ENCODE measurements around the gene ZNF35. TPM values are rescaled to one million over a fixed set of nuclear protein-coding genes. Genes with fewer than 3 reads are reported as not detected.

ZNF35 gene
- total RNA-seq (2021; fragmentation: NEBNext Ultra II Directional; extraction: Animal tissue kit (Norgen Biotek cat#: 25700)): 19.0 and 20.0 TPM in 2 replicates
- polyA plus RNA-seq (2011; rRNA removed): 2.0 and 2.9 TPM in 2 replicates
- polyA plus RNA-seq (2011; cell fraction: cytosol; rRNA removed): 3.9 TPM
- polyA plus RNA-seq (2011; cell fraction: nucleus; rRNA removed): 3.5 TPM
- polyA plus RNA-seq (2012, experiment 1 of 2): 7.0 to 9.7 TPM (median 7.6 TPM) in 4 replicates
- polyA plus RNA-seq (2012, experiment 2 of 2): 1.3 TPM
- polyA plus RNA-seq (2013, experiment 1 of 2): 10.5 TPM
- 10.4 TPM for polyA plus RNA-seq (2013, experiment 2 of 2)
- polyA minus RNA-seq (2011; rRNA and poly(A)+ RNA removed): 17.1 and 19.5 TPM in 2 replicates
- 9.8 TPM for polyA minus RNA-seq (2011; cell fraction: cytosol; rRNA and poly(A)+ RNA removed)
- polyA minus RNA-seq (2011; cell fraction: nucleus; rRNA and poly(A)+ RNA removed): 30.0 TPM
- long read RNA-seq, experiment 1, partial matches to known transcripts: 2 of 11 reads
- long read RNA-seq, experiment 1, other reads (novel, unspliced or antisense): 7 of 11 reads
- long read RNA-seq, experiment 2, partial matches to known transcripts: 0 of 10 reads
- long read RNA-seq, experiment 2, other reads (novel, unspliced or antisense): 4 of 10 reads

DNA sequence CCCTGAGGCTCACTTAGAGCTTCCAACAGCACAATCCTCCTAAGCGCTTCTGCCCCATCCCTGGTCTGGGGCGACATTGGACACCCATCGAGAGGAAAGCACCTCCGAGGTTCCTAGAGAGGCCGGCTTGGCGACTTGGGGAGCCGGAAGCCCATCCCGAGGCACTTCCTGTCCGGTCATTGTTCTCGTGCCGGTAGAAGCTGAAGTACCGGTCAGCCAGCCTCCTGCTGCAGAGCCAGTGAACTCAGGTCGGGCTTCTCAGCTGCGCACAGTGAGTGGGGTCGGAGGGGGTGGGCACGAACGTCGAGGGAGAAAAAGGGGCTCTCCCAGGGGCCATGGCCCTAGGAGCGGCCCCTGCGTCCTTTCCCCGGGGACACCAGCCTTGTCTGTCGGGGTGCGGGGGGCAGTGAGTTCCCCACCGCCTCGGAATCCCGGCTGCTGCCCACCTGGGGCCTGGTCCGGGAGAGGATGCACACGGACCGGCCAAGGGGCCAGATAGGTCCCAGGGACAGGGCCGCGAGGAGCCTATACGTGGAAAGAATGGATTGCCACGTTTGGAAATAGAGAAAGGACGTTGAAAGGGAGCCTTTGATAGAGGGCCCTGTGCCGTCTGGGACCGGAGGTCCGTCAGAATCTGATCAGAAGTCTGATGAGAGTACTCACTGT lies at the start of gene ZNF35:
Gene ZNF35 (plus strand): TSS at position 169 of the 666 bp plus-strand sequence. CDS start 2,336 bp downstream, outside the sequence.
- ChIA-PET POLR2A (ENCODE audit: partially characterized antibody) (interaction anchor here (0.8 to 1.8 kb wide), 12 partner anchors 9 to 113 kb away, joined by 3 to 20 read pairs (median 4); partner anchors contain the start of genes KIAA1143, KIF15, ZNF197 and ZNF501), CTCF (ENCODE audit: partially characterized antibody) (interaction anchor here (0.8 kb wide), 1 partner anchor 116 kb away, joined by 4 read pairs; no protein-coding TSS in a partner anchor)
- Histone ChIP-seq H3K36me3 (ENCODE audit: control insufficient read depth in 2 of 4, insufficient read depth in 4 of 4, low read length in 3 of 4) (peaks cover 2 to 34% (median 26%) of the 10 kb centered on the region in 4 experiments), H4K5ac (ENCODE audit: insufficient read length, low read depth, low read length) (no peak within 1 kb of the TSS), H3K4ac (replicated peaks; ENCODE audit: insufficient read length, low read depth, low read length) (no peak within 1 kb of the TSS), H3K79me1 (ENCODE audit: low read depth, low read length) (no peaks in the 10 kb centered on the region; the same call in 1 of the 2 replicates), H3K79me2 (ENCODE audit: control insufficient read depth in 1 of 2, insufficient read depth in 2 of 2, low read length in 2 of 2) (peaks cover 0 to 16% of the 10 kb centered on the region in 2 experiments; a peak in 2 of 4 replicates), H3K27me3 (replicated peaks in 1 of 4; ENCODE audit: control insufficient read depth in 3 of 4, extremely low read depth in 1 of 4, insufficient read depth in 3 of 4, low read length in 3 of 4) (no peaks in the 10 kb centered on the region), H3K4me2 (ENCODE audit: insufficient read depth in 1 of 2, low read depth in 2 of 2, low read length in 2 of 2) (peak within 1 kb of the TSS; percentile 43 to 83), H2BK12ac (ENCODE audit: low read depth, low read length) (no peak within 1 kb of the TSS), H2AFZ (ENCODE audit: low read length) (0 out of 2 replicates have a peak within 1 kb of the TSS, but pooled peaks have one; percentile 36), H4K20me1 (replicated peaks in 1 of 2; ENCODE audit: control insufficient read depth in 1 of 2, insufficient read depth in 2 of 2, low read length in 2 of 2) (no peaks in the 10 kb centered on the region), H2BK120ac (replicated peaks; ENCODE audit: low read depth, low read length) (no peak within 1 kb of the TSS), H2BK15ac (ENCODE audit: low read length) (no peak within 1 kb of the TSS), H2BK5ac (ENCODE audit: low read depth, low read length) (no peak within 1 kb of the TSS), H4K8ac (ENCODE audit: extremely low read depth, insufficient read depth, low read length) (peak within 1 kb of the TSS; percentile 91; the same call in 1 of the 2 replicates), H2AK5ac (ENCODE audit: low read depth, low read length) (no peak within 1 kb of the TSS), H2BK20ac (ENCODE audit: low read length) (no peak within 1 kb of the TSS), H3K18ac (ENCODE audit: extremely low read depth, low read length) (no peak within 1 kb of the TSS), H3K23me2 (ENCODE audit: low read depth, low read length) (no peaks in the 10 kb centered on the region), H3K4me1 (replicated peaks in 1 of 4; ENCODE audit: control insufficient read depth in 3 of 4, insufficient read depth in 4 of 4, low read length in 3 of 4) (no peaks in the 10 kb centered on the region), H3K56ac (replicated peaks; ENCODE audit: insufficient read length, low read depth, low read length) (peak within 1 kb of the TSS; percentile 62), H3K14ac (ENCODE audit: insufficient read length) (no peak within 1 kb of the TSS), H3K27ac (ENCODE audit: low read depth, low read length) (peak within 1 kb of the TSS; percentile 61; the same call in 1 of the 2 replicates), H3K4me3 (ENCODE audit: extremely low read depth in 1 of 4, insufficient read depth in 2 of 4, low read depth in 3 of 4, low read length in 4 of 4) (peak within 1 kb of the TSS; percentile 87 to 97 (median 90)), H4K91ac (replicated peaks; ENCODE audit: insufficient read length, low read length) (no peak within 1 kb of the TSS), H3K9me3 (ENCODE audit: insufficient read depth in 2 of 2, low read depth in 1 of 2, low read length in 1 of 2) (peaks cover 7% of the 10 kb centered on the region in 2 experiments), H3K9ac (replicated peaks in 1 of 4; ENCODE audit: extremely low read depth in 1 of 4, low read depth in 3 of 4, low read length in 3 of 4) (peak within 1 kb of the TSS; percentile 66 to 81 (median 68)), H3K23ac (ENCODE audit: insufficient read length) (no peak within 1 kb of the TSS)
- FAIRE-seq (peak; percentile 81), DNase-seq (ENCODE audit: low read depth in 1 of 2, low spot score in 2 of 2) (peak; percentile 77 to 86)
- 4% methylated on average over 35 of the region's 37 CpGs; no CpG with 5 or more reads in 1 of the 2 experiments for WGBS, 2 experiments (ENCODE audit: extremely low coverage in 1 of 2, insufficient coverage in 1 of 2, insufficient read length in 1 of 2, insufficient replicate concordance in 2 of 2, low coverage in 1 of 2, low lambda C conversion rate in 2 of 2, missing lambda C conversion rate in 1 of 2)
- TF ChIP-seq TAF1 (IDR thresholded peaks at IDR 0.05; ENCODE audit: low read depth, low read length) (peak; percentile 99), BRCA1 (IDR thresholded peaks at IDR 0.05; ENCODE audit: low read depth, low read length) (no peak), JUN (IDR thresholded peaks at IDR 0.05; ENCODE audit: low read depth, low read length) (no peak), SIX5 (IDR thresholded peaks at IDR 0.05; ENCODE audit: low read depth, low read length) (peak; percentile 14; the same call in 1 of the 2 replicates), SIRT6 (IDR thresholded peaks at IDR 0.05; ENCODE audit: low read length) (no peak), KDM1A (IDR thresholded peaks at IDR 0.05; ENCODE audit: borderline replicate concordance, low read length) (no peak), CBX5 (IDR thresholded peaks at IDR 0.05; ENCODE audit: low read depth, low read length) (no peak), SP4 (IDR thresholded peaks at IDR 0.05; ENCODE audit: low read length) (no peak), ZNF274 (IDR thresholded peaks at IDR 0.05; ENCODE audit: borderline replicate concordance, extremely low read depth, low read length) (no peak), GTF2F1 (IDR thresholded peaks at IDR 0.05; ENCODE audit: borderline replicate concordance, low read depth, low read length) (peak; percentile 19; the same call in 1 of the 2 replicates), POLR2A (IDR thresholded peaks at IDR 0.05; ENCODE audit: control extremely low read depth in 1 of 2, low read depth in 2 of 2, low read length in 2 of 2) (peak; percentile 79 to 87)

Data from H1 (cell line).